HepG2 (cell line): ENCODE data around the gene TPRN. TPM values are rescaled to one million over a fixed set of nuclear protein-coding genes. Genes with fewer than 3 reads are reported as not detected.

Experiments used
- ASH2L ChIP-seq: fragments of 300-600, 200-600 bp; sonication (generic); IDR thresholded peaks from 2 replicates; pipeline ENCODE4 v1.7.0; 2017; ENCODE audit warnings: low read depth, mild to moderate bottlenecking, moderate library complexity, mixed read lengths, low read length; ENCODE audit not compliant: insufficient read length
- MXD4 ChIP-seq: IDR thresholded peaks from 2 replicates; pipeline ENCODE4 v1.6.1; 2016; ENCODE audit warnings: mild to moderate bottlenecking, missing biosample characterization, missing genetic modification reagents
- POLR2AphosphoS5 ChIP-seq: IDR thresholded peaks from 2 replicates; pipeline ENCODE4 v1.6.1; 2012; ENCODE audit warnings: low read depth, low read length
- TBX2 ChIP-seq: sonication (generic); formaldehyde crosslinking; IDR thresholded peaks from 2 replicates; pipeline ENCODE4 v1.5.0; 2020; ENCODE audit warnings: missing genetic modification reagents, mild to moderate bottlenecking, borderline replicate concordance
- YEATS4 ChIP-seq: sonication (generic); formaldehyde crosslinking; IDR thresholded peaks from 2 replicates; pipeline ENCODE4 v1.4.0; 2020; ENCODE audit warnings: missing genetic modification reagents, borderline replicate concordance
- ZFP91 ChIP-seq: sonication (generic); formaldehyde crosslinking; IDR thresholded peaks from 2 replicates; pipeline ENCODE4 v1.9.0; 2022; ENCODE audit warnings: missing genetic modification reagents, mild to moderate bottlenecking, borderline replicate concordance
- ZMYM4 ChIP-seq: sonication (generic); formaldehyde crosslinking; IDR thresholded peaks from 2 replicates; pipeline ENCODE4 v1.8.1; 2023; ENCODE audit warnings: mild to moderate bottlenecking, missing genetic modification reagents
- ZNF253 ChIP-seq: sonication (generic); formaldehyde crosslinking; IDR thresholded peaks from 2 replicates; pipeline ENCODE4 v1.8.0; 2022; ENCODE audit warnings: mild to moderate bottlenecking, missing genetic modification reagents, borderline replicate concordance
- ZNF407 ChIP-seq: sonication (generic); formaldehyde crosslinking; IDR thresholded peaks from one replicate; pipeline ENCODE4 v1.5.1; 2020; ENCODE audit warnings: mild to moderate bottlenecking, missing genetic modification reagents; ENCODE audit errors: not compliant biosample characterization
- polyA plus RNA-seq, 8 experiments: library from polyadenylated mRNA; depleted of rRNA in 3 of 8; stranded (reverse) in 7 of 8; unstranded in 1 of 8; fragments of >200 nt; fragmentation: Illumina TruSeq in 4 of 8; extraction: Trizol in 4 of 8; gene quantifications; 2 replicates each; pipeline versions ENCODE4 v1.2.1 to v1.2.3, GENCODE V29; 2011 to 2016; ENCODE audit warnings: low read depth in 4 of 8, missing spikeins in 1 of 8, mixed read lengths in 1 of 8; ENCODE audit not compliant: insufficient read depth in 1 of 8
- total RNA-seq, 5 experiments: library from RNA; depleted of rRNA; stranded (reverse); fragments of >200 nt; fragmentation: Illumina TruSeq; extraction: Trizol; gene quantifications; 2 replicates each; pipeline ENCODE4 v1.2.3, GENCODE V29; 2016; ENCODE audit warnings: low read depth in 1 of 5
- TF ChIP-seq, protein P1 (sequence below): sonication (generic); formaldehyde crosslinking; IDR thresholded peaks from 2 replicates; pipeline ENCODE4 v1.5.0; 2020; ENCODE audit warnings: mild to moderate bottlenecking, missing genetic modification reagents, moderate library complexity
- TF ChIP-seq, protein P2 (sequence below): sonication (generic); formaldehyde crosslinking; IDR thresholded peaks from 2 replicates; pipeline ENCODE4 v1.5.1; 2020; ENCODE audit warnings: mild to moderate bottlenecking, missing genetic modification reagents, moderate library complexity

TPRN gene
- total and polyA plus RNA-seq, 2 of the 13 experiments (the other 11 are each of a cell fraction or from before 2014, with no cell fraction given) = 10.1 to 19.2 TPM

DNA sequence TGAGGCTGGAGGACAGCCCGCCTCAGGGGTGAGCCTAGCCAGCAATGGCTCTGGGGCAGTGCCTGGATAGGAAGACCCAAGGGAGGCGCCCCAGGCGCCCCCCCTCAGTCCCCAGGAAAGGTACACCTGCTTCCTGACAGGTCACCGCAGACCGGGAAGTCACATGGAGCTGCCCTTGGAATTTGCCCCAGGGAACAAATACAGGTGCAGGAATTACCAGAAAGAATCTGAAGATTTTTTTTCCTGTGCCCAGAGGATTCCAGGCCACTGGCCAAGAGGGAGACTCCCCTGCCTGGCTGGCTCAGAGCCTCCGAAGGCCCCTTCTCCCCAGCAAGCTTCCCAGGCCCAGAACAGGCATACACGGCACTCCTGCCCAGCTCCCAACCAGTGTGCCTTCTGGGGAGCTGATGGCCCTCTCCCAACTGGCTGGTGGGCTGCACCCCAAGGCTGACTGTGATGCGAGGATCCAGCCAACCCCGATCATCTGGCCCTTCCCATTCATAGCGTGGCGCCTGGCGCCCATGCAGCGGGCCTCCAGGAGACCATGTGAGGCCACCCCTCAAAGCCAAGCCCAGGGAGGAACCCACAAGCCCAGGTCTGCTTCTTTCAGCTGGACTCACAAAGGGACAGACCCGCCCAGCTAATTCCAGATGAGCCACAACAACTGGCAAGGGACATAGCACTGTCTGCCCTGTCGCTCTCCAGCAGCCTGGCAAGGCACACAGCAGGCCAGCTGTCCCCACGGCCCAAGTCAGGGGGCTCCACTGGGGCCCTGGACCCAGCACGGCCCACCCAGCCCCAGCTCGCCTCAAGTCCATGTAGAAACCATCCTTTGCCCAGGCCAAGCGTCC, 2.3 kb downstream of the TPRN start (continued):
- TF ChIP-seq ZMYM4 (CRISPR knock-in tag) (no peak), ZNF407 (CRISPR knock-in tag) (no peak), ZFP91 (CRISPR knock-in tag) (0 out of 2 replicates have a peak, but pooled peaks have one; percentile 38), YEATS4 (0 out of 2 replicates have a peak, but pooled peaks have one; percentile 42), ZNF253 (CRISPR knock-in tag) (no peak), POLR2AphosphoS5 (no peak), MXD4 (CRISPR knock-in tag) (peak; percentile 83), TBX2 (CRISPR knock-in tag) (no peak), ASH2L (no peak)
- TF ChIP-seq, protein P1, sequence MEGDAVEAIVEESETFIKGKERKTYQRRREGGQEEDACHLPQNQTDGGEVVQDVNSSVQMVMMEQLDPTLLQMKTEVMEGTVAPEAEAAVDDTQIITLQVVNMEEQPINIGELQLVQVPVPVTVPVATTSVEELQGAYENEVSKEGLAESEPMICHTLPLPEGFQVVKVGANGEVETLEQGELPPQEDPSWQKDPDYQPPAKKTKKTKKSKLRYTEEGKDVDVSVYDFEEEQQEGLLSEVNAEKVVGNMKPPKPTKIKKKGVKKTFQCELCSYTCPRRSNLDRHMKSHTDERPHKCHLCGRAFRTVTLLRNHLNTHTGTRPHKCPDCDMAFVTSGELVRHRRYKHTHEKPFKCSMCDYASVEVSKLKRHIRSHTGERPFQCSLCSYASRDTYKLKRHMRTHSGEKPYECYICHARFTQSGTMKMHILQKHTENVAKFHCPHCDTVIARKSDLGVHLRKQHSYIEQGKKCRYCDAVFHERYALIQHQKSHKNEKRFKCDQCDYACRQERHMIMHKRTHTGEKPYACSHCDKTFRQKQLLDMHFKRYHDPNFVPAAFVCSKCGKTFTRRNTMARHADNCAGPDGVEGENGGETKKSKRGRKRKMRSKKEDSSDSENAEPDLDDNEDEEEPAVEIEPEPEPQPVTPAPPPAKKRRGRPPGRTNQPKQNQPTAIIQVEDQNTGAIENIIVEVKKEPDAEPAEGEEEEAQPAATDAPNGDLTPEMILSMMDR (CRISPR knock-in tag) = no peak
- TF ChIP-seq, protein P2, sequence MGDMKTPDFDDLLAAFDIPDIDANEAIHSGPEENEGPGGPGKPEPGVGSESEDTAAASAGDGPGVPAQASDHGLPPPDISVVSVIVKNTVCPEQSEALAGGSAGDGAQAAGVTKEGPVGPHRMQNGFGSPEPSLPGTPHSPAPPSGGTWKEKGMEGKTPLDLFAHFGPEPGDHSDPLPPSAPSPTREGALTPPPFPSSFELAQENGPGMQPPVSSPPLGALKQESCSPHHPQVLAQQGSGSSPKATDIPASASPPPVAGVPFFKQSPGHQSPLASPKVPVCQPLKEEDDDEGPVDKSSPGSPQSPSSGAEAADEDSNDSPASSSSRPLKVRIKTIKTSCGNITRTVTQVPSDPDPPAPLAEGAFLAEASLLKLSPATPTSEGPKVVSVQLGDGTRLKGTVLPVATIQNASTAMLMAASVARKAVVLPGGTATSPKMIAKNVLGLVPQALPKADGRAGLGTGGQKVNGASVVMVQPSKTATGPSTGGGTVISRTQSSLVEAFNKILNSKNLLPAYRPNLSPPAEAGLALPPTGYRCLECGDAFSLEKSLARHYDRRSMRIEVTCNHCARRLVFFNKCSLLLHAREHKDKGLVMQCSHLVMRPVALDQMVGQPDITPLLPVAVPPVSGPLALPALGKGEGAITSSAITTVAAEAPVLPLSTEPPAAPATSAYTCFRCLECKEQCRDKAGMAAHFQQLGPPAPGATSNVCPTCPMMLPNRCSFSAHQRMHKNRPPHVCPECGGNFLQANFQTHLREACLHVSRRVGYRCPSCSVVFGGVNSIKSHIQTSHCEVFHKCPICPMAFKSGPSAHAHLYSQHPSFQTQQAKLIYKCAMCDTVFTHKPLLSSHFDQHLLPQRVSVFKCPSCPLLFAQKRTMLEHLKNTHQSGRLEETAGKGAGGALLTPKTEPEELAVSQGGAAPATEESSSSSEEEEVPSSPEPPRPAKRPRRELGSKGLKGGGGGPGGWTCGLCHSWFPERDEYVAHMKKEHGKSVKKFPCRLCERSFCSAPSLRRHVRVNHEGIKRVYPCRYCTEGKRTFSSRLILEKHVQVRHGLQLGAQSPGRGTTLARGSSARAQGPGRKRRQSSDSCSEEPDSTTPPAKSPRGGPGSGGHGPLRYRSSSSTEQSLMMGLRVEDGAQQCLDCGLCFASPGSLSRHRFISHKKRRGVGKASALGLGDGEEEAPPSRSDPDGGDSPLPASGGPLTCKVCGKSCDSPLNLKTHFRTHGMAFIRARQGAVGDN (CRISPR knock-in tag) = peak; percentile 46
